GM13976 (cell line): ENCODE measurements around the gene LRRC36.

ENCODE experiments used
- DNase-seq: peaks from one replicate; pipeline ENCODE4 v3.0.0; 2012; ENCODE audit warnings: low spot score
- CTCF ChIP-seq: IDR thresholded peaks from 2 replicates; pipeline ENCODE4 v1.5.1; 2012; ENCODE audit warnings: borderline replicate concordance, mild to moderate bottlenecking; ENCODE audit not compliant: insufficient read depth; ENCODE audit errors: extremely low read depth, missing control alignments, control extremely low read depth
- in situ Hi-C: fragments of 300-500 bp; cut with MboI; formaldehyde crosslinking; loops from one replicate; pipeline ENCODE4 v1.12.0; 2022; ENCODE audit warnings: low sequenced_read_pairs, mixed read lengths, inconsistent platforms; ENCODE audit not compliant: unreplicated experiment

Gene LRRC36

GRCh38 chr16:67326115-67326471 is 522 bp upstream of the LRRC36 start:
- no peak for TF ChIP-seq CTCF
- DNase-seq = no peak
- in situ Hi-C loops = no loop called here

GRCh38 chr16:67327743-67328142 is 1.1 kb downstream of the LRRC36 start:
- peak; percentile 41 for DNase-seq
- in situ Hi-C loops = no loop called here
- TF ChIP-seq CTCF = no peak

- in situ Hi-C loops = no loop called here
- no peak for DNase-seq
- no peak for TF ChIP-seq CTCF
Observed at GRCh38 chr16:67329901-67330300, 3.3 kb downstream of the LRRC36 start.

- in situ Hi-C loops = no loop called here
- DNase-seq = no peak
- no peak for TF ChIP-seq CTCF
Observed at GRCh38 chr16:67333315-67333714, 6.7 kb downstream of the LRRC36 start.

- TF ChIP-seq CTCF = no peak
- no peak for DNase-seq
- in situ Hi-C loops = no loop called here
Observed at GRCh38 chr16:67336116-67336515, 9.5 kb downstream of the LRRC36 start.

GRCh38 chr16:67336648-67337047 is 10.0 kb downstream of the LRRC36 start:
- in situ Hi-C loops = no loop called here
- no peak for DNase-seq
- no peak for TF ChIP-seq CTCF

- peak; percentile 12 for TF ChIP-seq CTCF
- in situ Hi-C loops = no loop called here
- no peak for DNase-seq
Observed at GRCh38 chr16:67339453-67339852, 12.8 kb downstream of the LRRC36 start.
